GM23338 (cell line): Measurements from ENCODE around the gene CCDC170. TPM values are rescaled to one million over a fixed set of nuclear protein-coding genes. Genes with fewer than 3 reads are reported as not detected.

Source experiments
- ATAC-seq: fragments of 200-7000 bp; cut with Tn5 transposase; 3 replicates; pipeline ENCODE4 v1.9.1; 2020
- DNase-seq: peaks from one replicate; pipeline ENCODE4 v3.0.0-alpha.2; 2015; ENCODE audit warnings: low spot score
- H2AFZ ChIP-seq: fragments of 200-600 bp; sonication (generic); 2 replicates; pipeline ENCODE4 v1.8.0; 2016; ENCODE audit warnings: antibody characterized with exemption, mild to moderate bottlenecking, moderate library complexity
- H3F3A ChIP-seq: fragments of 200-600 bp; sonication (generic); replicated peaks from 2 replicates; pipeline ENCODE4 v1.8.0; 2017; ENCODE audit warnings: antibody characterized with exemption, mixed run types, low read depth
- H3K27ac ChIP-seq: fragments of 200-600 bp; sonication (generic); 2 replicates; pipeline ENCODE4 v1.6.1; 2016; ENCODE audit warnings: low read depth
- H3K27me3 ChIP-seq: fragments of 200-600 bp; sonication (generic); 2 replicates; pipeline ENCODE4 v1.8.0; 2016; ENCODE audit warnings: mild to moderate bottlenecking, mixed run types, moderate library complexity; ENCODE audit not compliant: insufficient read depth
- H3K36me3 ChIP-seq: fragments of 200-600 bp; sonication (generic); 2 replicates; pipeline ENCODE4 v1.8.0; 2016; ENCODE audit warnings: mild to moderate bottlenecking; ENCODE audit not compliant: insufficient read depth
- H3K4me1 ChIP-seq: fragments of 200-600 bp; sonication (generic); 2 replicates; pipeline ENCODE4 v1.8.0; 2016; ENCODE audit warnings: mild to moderate bottlenecking, moderate library complexity; ENCODE audit not compliant: insufficient read depth
- H3K4me2 ChIP-seq: fragments of 200-600 bp; sonication (generic); 2 replicates; pipeline ENCODE4 v1.7.1; 2017; ENCODE audit warnings: mixed run types
- H3K4me3 ChIP-seq: fragments of 200-600 bp; sonication (generic); 2 replicates; pipeline ENCODE4 v1.6.1; 2016; ENCODE audit warnings: mixed run types
- H3K79me2 ChIP-seq: fragments of 200-600 bp; sonication (generic); replicated peaks from 2 replicates; pipeline ENCODE4 v1.8.0; 2017; ENCODE audit warnings: mild to moderate bottlenecking; ENCODE audit not compliant: insufficient read depth
- H3K9me2 ChIP-seq: fragments of 200-600 bp; sonication (generic); 2 replicates; pipeline ENCODE4 v1.8.0; 2017; ENCODE audit not compliant: insufficient read depth
- H4K20me1 ChIP-seq: fragments of 200-600 bp; sonication (generic); replicated peaks from 2 replicates; pipeline ENCODE4 v1.8.0; 2017; ENCODE audit warnings: mild to moderate bottlenecking; ENCODE audit not compliant: insufficient read depth
- H3K27ac Mint-ChIP-seq: 2 replicates; pipeline ENCODE4 v1.8.0; 2020; ENCODE audit warnings: inconsistent platforms, mild to moderate bottlenecking, moderate library complexity, mixed read lengths
- H3K27me3 Mint-ChIP-seq: 3 replicates; pipeline ENCODE4 v1.8.0; 2022; ENCODE audit warnings: low read depth, mild to moderate bottlenecking, moderate library complexity, mixed read lengths, inconsistent platforms; ENCODE audit not compliant: insufficient read depth, poor library complexity
- H3K36me3 Mint-ChIP-seq: 3 replicates; pipeline ENCODE4 v1.8.0; 2021; ENCODE audit warnings: low read depth, mild to moderate bottlenecking, inconsistent platforms, moderate library complexity, mixed read lengths
- H3K4me1 Mint-ChIP-seq: 3 replicates; pipeline ENCODE4 v1.8.0; 2020; ENCODE audit warnings: mild to moderate bottlenecking, inconsistent platforms, mixed read lengths
- H3K4me3 Mint-ChIP-seq: 3 replicates; pipeline ENCODE4 v1.8.0; 2021; ENCODE audit warnings: moderate library complexity, mild to moderate bottlenecking, inconsistent platforms, mixed read lengths
- H3K9me3 Mint-ChIP-seq: 3 replicates; pipeline ENCODE4 v1.8.0; 2020; ENCODE audit warnings: moderate library complexity, mild to moderate bottlenecking, inconsistent platforms, mixed read lengths
- CREB1 ChIP-seq: fragments of 250-450 bp; sonication (Bioruptor Pico); IDR thresholded peaks from 2 replicates; pipeline ENCODE4 v1.5.0; 2020; ENCODE audit warnings: low read depth, mild to moderate bottlenecking, moderate library complexity
- EZH2 ChIP-seq: fragments of 200-600 bp; sonication (generic); IDR thresholded peaks from one replicate; pipeline ENCODE4 v1.8.0; 2017; ENCODE audit warnings: antibody characterized with exemption, mild to moderate bottlenecking, low read depth; ENCODE audit not compliant: unreplicated experiment
- EZH2phosphoT487 ChIP-seq: fragments of 200-600 bp; sonication (generic); IDR thresholded peaks from one replicate; pipeline ENCODE4 v1.8.1; 2018; ENCODE audit warnings: antibody characterized with exemption; ENCODE audit not compliant: unreplicated experiment
- JUNB ChIP-seq: IDR thresholded peaks from one replicate; pipeline ENCODE4 v1.6.1; 2016; ENCODE audit warnings: antibody characterized with exemption; ENCODE audit not compliant: unreplicated experiment
- NANOG ChIP-seq: IDR thresholded peaks from 2 replicates; pipeline ENCODE4 v1.6.1; 2016; ENCODE audit warnings: antibody characterized with exemption, borderline replicate concordance
- POLR2AphosphoS5 ChIP-seq: IDR thresholded peaks from 2 replicates; pipeline ENCODE4 v1.6.1; 2016; ENCODE audit warnings: antibody characterized with exemption, low read depth
- STAT1 ChIP-seq: IDR thresholded peaks from one replicate; pipeline ENCODE4 v1.6.1; 2016; ENCODE audit warnings: antibody characterized with exemption; ENCODE audit not compliant: unreplicated experiment
- ZNF114 ChIP-seq: fragments of 250-450 bp; sonication (Bioruptor Pico); IDR thresholded peaks from 2 replicates; pipeline ENCODE4 v1.5.0; 2020; ENCODE audit warnings: mild to moderate bottlenecking, moderate library complexity
- ZNF331 ChIP-seq: fragments of 250-450 bp; sonication (Bioruptor Pico); IDR thresholded peaks from 2 replicates; pipeline ENCODE4 v1.5.0; 2020; ENCODE audit warnings: low read depth, mild to moderate bottlenecking, moderate library complexity
- polyA plus RNA-seq: library from polyadenylated mRNA; unstranded; fragments of >200 nt; fragmentation: Nextera tagmentation; extraction: Ambion mirVana; gene quantifications from 2 replicates; pipeline ENCODE4 v1.2.1, GENCODE V29; 2016
- total RNA-seq: library from RNA; depleted of rRNA; stranded (reverse); fragments of >200 nt; shearing (Covaris generic); gene quantifications from 2 replicates; pipeline ENCODE4 v1.2.3, GENCODE V29; 2014
- TF ChIP-seq, protein P1 (sequence below): IDR thresholded peaks from one replicate; pipeline ENCODE4 v1.6.1; 2018; ENCODE audit warnings: antibody characterized with exemption; ENCODE audit not compliant: unreplicated experiment
- TF ChIP-seq, protein P2 (sequence below): IDR thresholded peaks from 2 replicates; pipeline ENCODE4 v1.6.1; 2016; ENCODE audit warnings: antibody characterized with exemption
- TF ChIP-seq, protein P3 (sequence below): fragments of 250-450 bp; sonication (Bioruptor Pico); IDR thresholded peaks from 2 replicates; pipeline ENCODE4 v1.5.0; 2020; ENCODE audit warnings: mild to moderate bottlenecking, moderate library complexity
- TF ChIP-seq, protein P4 (sequence below), 2 experiments: fragments of 200-600 bp in 1 of 2; sonication (generic) in 1 of 2; conservative IDR thresholded peaks; 2 replicates each; pipeline versions ENCODE4 v1.5.1 to v1.6.1; 2016 to 2017; ENCODE audit warnings: antibody characterized with exemption in 2 of 2, low read depth in 2 of 2, mild to moderate bottlenecking in 2 of 2, moderate library complexity in 1 of 2

CCDC170 gene
- total and polyA plus RNA-seq, 2 experiments from 2014 or later = 0.18 TPM; not detected in 1

DNA sequence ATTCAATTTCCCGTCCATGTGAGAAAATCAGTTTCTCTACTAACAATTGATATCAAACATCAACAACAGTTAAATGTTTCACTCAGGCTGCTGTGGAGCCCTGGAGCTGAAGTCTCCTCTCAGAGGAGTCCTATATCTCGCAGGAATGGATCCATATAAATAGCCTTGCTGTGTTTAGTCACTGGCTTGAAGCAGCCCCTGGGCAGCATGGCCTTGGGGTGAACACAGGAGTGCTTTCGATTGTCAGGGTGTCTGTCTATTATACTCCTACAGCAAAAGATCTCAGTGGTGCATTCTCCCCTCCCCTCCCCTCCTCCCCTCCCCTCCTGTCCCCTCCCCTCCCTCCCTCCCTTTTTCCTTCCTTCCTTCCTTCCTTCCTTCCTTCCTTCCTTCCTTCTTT, 141.9 kb downstream of the CCDC170 start:
- no peaks in the 10 kb centered on the region for H3K79me2 ChIP-seq
- H3K36me3 Mint-ChIP-seq = no peaks in the 10 kb centered on the region
- H4K20me1 ChIP-seq = no peaks in the 10 kb centered on the region
- H3K4me2 ChIP-seq = no peak overlapping the region
- H3K9me3 Mint-ChIP-seq = no peaks in the 10 kb centered on the region
- H3F3A ChIP-seq = no peaks in the 10 kb centered on the region
- TF ChIP-seq ZNF114 (no peak), POLR2AphosphoS5 (no peak), EZH2 (no peak), EZH2phosphoT487 (no peak), JUNB (no peak), NANOG (no peak), ZNF331 (CRISPR knock-in tag) (no peak), CREB1 (CRISPR knock-in tag) (no peak), STAT1 (no peak)
- TF ChIP-seq, protein P1, sequence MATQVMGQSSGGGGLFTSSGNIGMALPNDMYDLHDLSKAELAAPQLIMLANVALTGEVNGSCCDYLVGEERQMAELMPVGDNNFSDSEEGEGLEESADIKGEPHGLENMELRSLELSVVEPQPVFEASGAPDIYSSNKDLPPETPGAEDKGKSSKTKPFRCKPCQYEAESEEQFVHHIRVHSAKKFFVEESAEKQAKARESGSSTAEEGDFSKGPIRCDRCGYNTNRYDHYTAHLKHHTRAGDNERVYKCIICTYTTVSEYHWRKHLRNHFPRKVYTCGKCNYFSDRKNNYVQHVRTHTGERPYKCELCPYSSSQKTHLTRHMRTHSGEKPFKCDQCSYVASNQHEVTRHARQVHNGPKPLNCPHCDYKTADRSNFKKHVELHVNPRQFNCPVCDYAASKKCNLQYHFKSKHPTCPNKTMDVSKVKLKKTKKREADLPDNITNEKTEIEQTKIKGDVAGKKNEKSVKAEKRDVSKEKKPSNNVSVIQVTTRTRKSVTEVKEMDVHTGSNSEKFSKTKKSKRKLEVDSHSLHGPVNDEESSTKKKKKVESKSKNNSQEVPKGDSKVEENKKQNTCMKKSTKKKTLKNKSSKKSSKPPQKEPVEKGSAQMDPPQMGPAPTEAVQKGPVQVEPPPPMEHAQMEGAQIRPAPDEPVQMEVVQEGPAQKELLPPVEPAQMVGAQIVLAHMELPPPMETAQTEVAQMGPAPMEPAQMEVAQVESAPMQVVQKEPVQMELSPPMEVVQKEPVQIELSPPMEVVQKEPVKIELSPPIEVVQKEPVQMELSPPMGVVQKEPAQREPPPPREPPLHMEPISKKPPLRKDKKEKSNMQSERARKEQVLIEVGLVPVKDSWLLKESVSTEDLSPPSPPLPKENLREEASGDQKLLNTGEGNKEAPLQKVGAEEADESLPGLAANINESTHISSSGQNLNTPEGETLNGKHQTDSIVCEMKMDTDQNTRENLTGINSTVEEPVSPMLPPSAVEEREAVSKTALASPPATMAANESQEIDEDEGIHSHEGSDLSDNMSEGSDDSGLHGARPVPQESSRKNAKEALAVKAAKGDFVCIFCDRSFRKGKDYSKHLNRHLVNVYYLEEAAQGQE = no peak
- TF ChIP-seq, protein P2, sequence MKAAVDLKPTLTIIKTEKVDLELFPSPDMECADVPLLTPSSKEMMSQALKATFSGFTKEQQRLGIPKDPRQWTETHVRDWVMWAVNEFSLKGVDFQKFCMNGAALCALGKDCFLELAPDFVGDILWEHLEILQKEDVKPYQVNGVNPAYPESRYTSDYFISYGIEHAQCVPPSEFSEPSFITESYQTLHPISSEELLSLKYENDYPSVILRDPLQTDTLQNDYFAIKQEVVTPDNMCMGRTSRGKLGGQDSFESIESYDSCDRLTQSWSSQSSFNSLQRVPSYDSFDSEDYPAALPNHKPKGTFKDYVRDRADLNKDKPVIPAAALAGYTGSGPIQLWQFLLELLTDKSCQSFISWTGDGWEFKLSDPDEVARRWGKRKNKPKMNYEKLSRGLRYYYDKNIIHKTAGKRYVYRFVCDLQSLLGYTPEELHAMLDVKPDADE = no peak
- TF ChIP-seq, protein P3, sequence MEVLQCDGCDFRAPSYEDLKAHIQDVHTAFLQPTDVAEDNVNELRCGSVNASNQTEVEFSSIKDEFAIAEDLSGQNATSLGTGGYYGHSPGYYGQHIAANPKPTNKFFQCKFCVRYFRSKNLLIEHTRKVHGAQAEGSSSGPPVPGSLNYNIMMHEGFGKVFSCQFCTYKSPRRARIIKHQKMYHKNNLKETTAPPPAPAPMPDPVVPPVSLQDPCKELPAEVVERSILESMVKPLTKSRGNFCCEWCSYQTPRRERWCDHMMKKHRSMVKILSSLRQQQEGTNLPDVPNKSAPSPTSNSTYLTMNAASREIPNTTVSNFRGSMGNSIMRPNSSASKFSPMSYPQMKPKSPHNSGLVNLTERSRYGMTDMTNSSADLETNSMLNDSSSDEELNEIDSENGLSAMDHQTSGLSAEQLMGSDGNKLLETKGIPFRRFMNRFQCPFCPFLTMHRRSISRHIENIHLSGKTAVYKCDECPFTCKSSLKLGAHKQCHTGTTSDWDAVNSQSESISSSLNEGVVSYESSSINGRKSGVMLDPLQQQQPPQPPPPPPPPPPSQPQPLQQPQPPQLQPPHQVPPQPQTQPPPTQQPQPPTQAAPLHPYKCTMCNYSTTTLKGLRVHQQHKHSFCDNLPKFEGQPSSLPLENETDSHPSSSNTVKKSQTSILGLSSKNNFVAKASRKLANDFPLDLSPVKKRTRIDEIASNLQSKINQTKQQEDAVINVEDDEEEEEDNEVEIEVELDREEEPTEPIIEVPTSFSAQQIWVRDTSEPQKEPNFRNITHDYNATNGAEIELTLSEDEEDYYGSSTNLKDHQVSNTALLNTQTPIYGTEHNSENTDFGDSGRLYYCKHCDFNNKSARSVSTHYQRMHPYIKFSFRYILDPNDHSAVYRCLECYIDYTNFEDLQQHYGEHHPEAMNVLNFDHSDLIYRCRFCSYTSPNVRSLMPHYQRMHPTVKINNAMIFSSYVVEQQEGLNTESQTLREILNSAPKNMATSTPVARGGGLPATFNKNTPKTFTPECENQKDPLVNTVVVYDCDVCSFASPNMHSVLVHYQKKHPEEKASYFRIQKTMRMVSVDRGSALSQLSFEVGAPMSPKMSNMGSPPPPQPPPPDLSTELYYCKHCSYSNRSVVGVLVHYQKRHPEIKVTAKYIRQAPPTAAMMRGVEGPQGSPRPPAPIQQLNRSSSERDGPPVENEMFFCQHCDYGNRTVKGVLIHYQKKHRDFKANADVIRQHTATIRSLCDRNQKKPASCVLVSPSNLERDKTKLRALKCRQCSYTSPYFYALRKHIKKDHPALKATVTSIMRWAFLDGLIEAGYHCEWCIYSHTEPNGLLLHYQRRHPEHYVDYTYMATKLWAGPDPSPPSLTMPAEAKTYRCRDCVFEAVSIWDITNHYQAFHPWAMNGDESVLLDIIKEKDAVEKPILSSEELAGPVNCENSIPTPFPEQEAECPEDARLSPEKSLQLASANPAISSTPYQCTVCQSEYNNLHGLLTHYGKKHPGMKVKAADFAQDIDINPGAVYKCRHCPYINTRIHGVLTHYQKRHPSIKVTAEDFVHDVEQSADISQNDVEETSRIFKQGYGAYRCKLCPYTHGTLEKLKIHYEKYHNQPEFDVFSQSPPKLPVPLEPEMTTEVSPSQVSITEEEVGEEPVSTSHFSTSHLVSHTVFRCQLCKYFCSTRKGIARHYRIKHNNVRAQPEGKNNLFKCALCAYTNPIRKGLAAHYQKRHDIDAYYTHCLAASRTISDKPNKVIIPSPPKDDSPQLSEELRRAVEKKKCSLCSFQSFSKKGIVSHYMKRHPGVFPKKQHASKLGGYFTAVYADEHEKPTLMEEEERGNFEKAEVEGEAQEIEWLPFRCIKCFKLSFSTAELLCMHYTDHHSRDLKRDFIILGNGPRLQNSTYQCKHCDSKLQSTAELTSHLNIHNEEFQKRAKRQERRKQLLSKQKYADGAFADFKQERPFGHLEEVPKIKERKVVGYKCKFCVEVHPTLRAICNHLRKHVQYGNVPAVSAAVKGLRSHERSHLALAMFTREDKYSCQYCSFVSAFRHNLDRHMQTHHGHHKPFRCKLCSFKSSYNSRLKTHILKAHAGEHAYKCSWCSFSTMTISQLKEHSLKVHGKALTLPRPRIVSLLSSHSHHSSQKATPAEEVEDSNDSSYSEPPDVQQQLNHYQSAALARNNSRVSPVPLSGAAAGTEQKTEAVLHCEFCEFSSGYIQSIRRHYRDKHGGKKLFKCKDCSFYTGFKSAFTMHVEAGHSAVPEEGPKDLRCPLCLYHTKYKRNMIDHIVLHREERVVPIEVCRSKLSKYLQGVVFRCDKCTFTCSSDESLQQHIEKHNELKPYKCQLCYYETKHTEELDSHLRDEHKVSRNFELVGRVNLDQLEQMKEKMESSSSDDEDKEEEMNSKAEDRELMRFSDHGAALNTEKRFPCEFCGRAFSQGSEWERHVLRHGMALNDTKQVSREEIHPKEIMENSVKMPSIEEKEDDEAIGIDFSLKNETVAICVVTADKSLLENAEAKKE = no peak
- TF ChIP-seq, protein P4, sequence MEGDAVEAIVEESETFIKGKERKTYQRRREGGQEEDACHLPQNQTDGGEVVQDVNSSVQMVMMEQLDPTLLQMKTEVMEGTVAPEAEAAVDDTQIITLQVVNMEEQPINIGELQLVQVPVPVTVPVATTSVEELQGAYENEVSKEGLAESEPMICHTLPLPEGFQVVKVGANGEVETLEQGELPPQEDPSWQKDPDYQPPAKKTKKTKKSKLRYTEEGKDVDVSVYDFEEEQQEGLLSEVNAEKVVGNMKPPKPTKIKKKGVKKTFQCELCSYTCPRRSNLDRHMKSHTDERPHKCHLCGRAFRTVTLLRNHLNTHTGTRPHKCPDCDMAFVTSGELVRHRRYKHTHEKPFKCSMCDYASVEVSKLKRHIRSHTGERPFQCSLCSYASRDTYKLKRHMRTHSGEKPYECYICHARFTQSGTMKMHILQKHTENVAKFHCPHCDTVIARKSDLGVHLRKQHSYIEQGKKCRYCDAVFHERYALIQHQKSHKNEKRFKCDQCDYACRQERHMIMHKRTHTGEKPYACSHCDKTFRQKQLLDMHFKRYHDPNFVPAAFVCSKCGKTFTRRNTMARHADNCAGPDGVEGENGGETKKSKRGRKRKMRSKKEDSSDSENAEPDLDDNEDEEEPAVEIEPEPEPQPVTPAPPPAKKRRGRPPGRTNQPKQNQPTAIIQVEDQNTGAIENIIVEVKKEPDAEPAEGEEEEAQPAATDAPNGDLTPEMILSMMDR (conservative IDR thresholded peaks at IDR 0.05; ENCODE audit: low read depth in 2 of 2) = no peak
- H3K36me3 ChIP-seq = no peaks in the 10 kb centered on the region
- H2AFZ ChIP-seq = no peak overlapping the region
- H3K27me3 Mint-ChIP-seq = no peaks in the 10 kb centered on the region
- no peaks in the 10 kb centered on the region for H3K27me3 ChIP-seq
- H3K27ac Mint-ChIP-seq = no peak overlapping the region
- H3K27ac ChIP-seq = no peak overlapping the region
- H3K4me3 Mint-ChIP-seq = no peak overlapping the region
- DNase-seq = no peak
- no peak overlapping the region for H3K4me3 ChIP-seq
- H3K4me1 ChIP-seq = no peaks in the 10 kb centered on the region
- H3K9me2 ChIP-seq = no peaks in the 10 kb centered on the region
- H3K4me1 Mint-ChIP-seq = no peaks in the 10 kb centered on the region; the same call in 2 of the 3 replicates
- ATAC-seq = no peak
